IPS-11a (cell line): ENCODE measurements around the gene RARA.

Source experiments
- H3K4me3 ChIP-seq: one replicate; pipeline ENCODE4 v1.5.1; 2013; ENCODE audit warnings: low read depth, low read length, control low read depth

RARA gene

GRCh38 chr17:40344421-40345160, 35.6 kb downstream of the RARA start:
- no peak overlapping the region for H3K4me3 ChIP-seq

GRCh38 chr17:40345161-40345993, 36.4 kb downstream of the RARA start:
- peak overlapping the region; percentile 39 for H3K4me3 ChIP-seq

GRCh38 chr17:40345994-40346764, 37.2 kb downstream of the RARA start:
- no peak overlapping the region for H3K4me3 ChIP-seq

GRCh38 chr17:40346765-40347158, 37.8 kb downstream of the RARA start:
- H3K4me3 ChIP-seq = no peak overlapping the region

- H3K4me3 ChIP-seq = no peak overlapping the region
These were observed 38.5 kb downstream of the RARA start for GRCh38 chr17:40347319-40348135.

GRCh38 chr17:40348136-40348504, 39.1 kb downstream of the RARA start:
- H3K4me3 ChIP-seq = no peak overlapping the region

GRCh38 chr17:40348562-40349476, 39.8 kb downstream of the RARA start:
- no peak overlapping the region for H3K4me3 ChIP-seq

GRCh38 chr17:40349477-40349894, 40.5 kb downstream of the RARA start:
- no peak overlapping the region for H3K4me3 ChIP-seq

GRCh38 chr17:40349895-40350688, 41.1 kb downstream of the RARA start:
- no peak overlapping the region for H3K4me3 ChIP-seq

GRCh38 chr17:40350689-40351358, 41.8 kb downstream of the RARA start:
- no peak overlapping the region for H3K4me3 ChIP-seq

GRCh38 chr17:40351359-40352236, 42.6 kb downstream of the RARA start:
- no peak overlapping the region for H3K4me3 ChIP-seq

- no peak overlapping the region for H3K4me3 ChIP-seq
These were observed 43.3 kb downstream of the RARA start for GRCh38 chr17:40352237-40352778.

GRCh38 chr17:40352779-40353394, 43.9 kb downstream of the RARA start:
- no peak overlapping the region for H3K4me3 ChIP-seq

- no peak overlapping the region for H3K4me3 ChIP-seq
These were observed 45.5 kb downstream of the RARA start for GRCh38 chr17:40354221-40355122.

GRCh38 chr17:40355123-40355803, 46.3 kb downstream of the RARA start:
- H3K4me3 ChIP-seq = no peak overlapping the region
